HG02938 (cell line): Measurements from ENCODE around the gene KIF6.
"Not testable (repeated sequence)": the region's sequence is repeated elsewhere in the genome, so short reads cannot be mapped to it uniquely, and the experiment has no call there.

ENCODE experiments used
- ATAC-seq: cut with Tn5 transposase; IDR thresholded peaks from one replicate; pipeline ENCODE4 v1.9.1; 2021; ENCODE audit warnings: mild to moderate bottlenecking, moderate library complexity; ENCODE audit not compliant: unreplicated experiment

The KIF6 gene

DNA sequence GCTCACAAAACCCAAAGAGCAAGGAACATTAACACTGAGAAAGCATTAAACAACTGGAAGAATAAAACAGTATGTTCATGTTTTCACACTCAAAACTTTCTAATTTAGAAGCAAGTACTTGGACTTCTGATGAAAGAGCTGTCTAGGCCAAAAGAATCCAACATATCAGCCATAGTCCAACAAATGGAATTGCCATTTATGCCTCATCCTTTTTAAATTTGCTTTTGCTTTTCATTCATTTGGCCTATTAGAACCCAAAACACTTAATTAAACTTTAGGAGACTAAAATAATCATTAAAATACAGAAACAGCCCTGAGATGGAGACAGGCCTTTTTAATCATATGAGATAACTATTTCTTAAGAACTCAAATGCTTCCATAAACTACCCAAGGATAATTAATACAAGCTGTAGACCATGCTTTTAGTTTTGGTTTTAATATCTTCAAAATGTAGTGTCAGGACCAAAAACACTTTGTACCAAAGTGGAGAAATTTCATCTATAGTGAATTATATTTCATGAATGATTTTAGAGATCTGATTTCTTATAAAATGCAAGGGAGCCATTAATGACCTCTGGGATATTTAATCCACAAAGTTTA, 166.5 kb downstream of the KIF6 start:
- ATAC-seq, result no peak

DNA sequence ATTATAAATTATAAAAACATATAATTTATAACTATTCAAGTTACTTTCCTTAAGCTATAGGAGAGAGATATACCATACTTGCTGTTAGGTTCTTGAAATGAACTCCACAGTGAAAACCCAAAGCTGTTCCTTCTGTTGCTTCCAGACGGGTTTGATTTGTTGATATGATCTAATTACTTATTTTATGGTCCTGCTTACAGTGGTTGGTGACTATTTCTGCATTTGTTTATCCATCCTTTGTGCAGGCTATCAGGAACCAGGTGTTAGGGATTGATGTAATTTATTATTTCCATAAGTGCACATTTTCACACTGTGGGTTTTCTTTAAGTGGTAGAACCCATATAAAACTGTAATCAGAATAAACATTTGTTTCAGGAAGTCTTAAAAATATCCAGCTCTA, 167.1 kb downstream of the KIF6 start:
- no peak for ATAC-seq

DNA sequence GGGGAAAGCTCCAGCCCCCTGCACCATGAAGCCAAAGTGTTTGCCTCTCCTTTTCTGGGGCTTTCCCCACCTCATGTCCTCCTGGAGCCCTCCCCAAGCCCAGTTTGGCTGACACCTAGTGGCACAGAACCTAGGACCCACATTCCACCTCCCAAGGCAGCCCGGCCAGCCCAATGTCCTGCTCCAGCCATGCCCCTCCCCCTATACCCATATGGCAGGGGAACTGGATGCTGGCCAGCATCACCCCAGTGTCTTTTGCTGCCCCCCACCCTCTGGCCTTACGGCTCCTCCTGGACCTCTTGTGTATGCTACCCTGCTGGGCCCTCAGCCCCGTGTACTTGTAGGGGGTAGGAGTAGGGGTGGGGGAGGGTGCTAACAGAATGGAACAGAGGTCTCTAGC, 170.1 kb downstream of the KIF6 start:
- ATAC-seq, result no peak

DNA sequence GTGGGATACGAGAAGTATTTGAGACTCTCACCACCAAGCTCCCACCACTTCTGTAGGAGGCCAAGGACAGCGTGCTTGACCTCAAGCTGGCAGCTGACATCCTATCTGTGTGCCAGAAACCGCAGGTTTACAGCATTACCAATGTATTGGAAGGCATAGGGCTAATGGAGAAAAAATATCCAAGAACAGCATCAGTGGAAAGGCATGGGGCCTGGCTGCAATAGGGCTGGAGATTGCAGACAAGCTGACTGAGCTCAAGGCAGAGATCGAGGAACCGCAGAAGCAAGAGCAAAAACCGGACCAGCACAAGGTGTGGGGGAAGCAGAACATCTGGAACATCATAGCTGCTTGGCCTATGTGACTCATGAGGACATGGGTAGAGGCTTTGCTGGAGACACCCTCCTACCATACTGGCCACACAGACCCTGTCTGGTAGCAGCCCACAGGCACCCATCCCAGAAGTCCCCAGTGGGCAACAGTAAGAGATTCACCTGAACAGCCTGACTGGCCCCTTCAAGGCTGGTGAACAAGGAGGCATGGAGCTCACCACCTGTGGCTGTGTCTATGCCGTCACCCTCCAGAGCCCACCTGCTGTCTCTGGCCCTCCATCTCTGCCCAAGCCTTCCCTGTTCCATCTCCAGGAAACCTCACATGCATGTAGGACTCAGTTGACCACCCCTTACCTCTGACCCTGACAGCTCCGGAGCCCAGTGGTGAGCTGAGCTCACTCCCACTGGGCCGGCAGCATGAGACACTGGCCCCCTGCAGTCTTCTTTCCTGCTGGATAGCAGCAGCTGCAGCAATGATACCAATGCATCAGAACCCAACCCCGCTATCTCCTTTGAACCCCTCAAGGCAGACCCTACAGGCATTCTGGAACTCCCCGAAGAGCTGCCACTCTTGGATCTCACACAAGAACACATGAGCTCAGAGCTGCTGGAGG, 171.1 kb downstream of the KIF6 start:
- no peak for ATAC-seq

DNA sequence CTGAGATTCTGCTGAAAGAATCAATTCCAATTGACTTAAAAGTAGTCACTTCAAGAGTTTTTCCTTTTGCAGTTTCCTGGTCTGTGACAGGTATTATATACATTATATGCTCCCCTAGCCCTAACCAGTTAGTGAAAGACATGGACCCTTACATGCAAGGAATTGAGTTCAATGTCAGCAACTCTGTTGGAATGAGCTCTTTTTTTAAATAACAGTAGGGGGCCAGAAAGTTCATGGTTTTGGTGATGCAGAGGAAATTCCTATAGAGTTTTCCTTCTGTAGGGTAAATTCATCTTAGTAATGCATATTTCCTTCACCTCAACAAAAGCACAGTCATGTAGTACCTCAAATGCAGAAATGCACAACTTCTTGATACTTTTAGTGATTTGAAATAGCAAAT, 172.2 kb downstream of the KIF6 start:
- no peak for ATAC-seq

DNA sequence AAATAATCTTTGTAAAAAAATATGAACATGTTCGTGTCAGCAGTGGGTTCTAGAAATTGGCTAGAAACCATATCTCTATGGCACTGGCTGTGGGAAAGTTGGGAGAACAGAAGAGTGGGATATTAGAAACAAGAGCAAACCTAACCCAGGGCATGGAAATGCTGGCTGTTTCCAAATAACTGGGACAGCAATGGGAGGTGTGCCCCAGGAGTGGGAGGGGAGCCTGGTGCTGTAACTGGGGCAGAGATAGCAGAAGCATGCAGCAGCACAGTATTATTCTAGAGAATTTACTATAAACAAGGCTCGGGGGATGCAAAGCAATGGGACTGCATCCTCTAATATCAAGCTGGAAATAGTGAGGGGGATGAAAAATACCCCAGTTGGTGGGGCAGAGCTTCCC, 175.0 kb downstream of the KIF6 start:
- no peak for ATAC-seq

DNA sequence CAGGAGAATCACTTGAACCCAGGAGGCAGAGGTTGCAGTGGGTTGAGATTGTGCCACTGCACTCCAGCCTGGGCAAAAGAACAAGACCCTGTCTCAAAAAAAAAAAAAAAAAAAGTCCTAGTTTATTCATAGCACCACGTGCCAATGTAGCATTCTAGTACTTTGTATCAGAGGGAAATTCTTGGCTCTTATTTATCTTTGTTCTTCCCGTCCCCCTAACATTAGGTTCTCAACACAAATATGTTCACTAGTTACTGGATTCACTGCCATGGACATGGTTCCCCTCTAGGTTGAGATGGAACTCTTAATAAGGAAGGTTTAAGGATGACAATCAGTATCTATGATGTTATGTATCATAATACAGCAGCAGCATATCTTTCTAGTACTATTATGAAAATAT, 178.5 kb downstream of the KIF6 start:
- ATAC-seq, result no peak

DNA sequence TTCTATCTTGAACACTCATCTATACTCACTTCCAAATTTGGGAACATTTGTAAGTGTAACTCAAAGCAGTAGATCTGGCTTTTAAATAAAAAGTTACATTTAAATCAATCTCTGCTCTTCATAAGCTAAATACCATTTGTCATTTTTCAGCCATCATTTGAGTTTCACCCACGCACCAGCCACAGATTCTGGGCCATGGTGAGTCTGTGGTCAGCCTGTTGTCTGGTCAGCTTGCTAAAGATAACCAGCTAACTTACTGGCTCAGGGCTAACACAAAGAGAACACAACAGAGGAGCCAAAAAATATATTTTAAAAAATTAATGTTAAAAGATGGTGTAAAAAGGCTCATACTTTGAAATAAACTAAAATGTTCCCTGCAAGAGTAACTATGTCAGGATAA, 181.3 kb downstream of the KIF6 start:
- ATAC-seq, result no peak

DNA sequence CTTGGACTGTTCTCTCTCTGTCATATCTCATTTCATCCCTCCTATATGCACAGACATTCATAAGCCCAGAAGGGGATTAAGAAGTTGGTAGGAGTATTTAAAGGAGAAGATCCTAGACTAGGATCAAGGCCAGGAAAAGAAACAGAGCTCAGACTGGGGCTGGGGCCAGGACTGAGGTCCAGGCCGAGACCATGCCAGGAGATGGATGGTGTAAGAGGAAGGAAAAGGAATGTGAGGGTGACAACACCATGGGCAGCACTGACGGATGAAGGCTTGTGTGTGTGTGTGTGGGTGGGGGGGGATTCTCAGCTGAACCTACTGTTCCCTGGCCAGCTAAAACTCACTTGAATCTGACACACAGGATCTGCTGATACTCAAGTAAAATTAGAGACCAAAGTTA, 182.1 kb downstream of the KIF6 start:
- no peak for ATAC-seq

DNA sequence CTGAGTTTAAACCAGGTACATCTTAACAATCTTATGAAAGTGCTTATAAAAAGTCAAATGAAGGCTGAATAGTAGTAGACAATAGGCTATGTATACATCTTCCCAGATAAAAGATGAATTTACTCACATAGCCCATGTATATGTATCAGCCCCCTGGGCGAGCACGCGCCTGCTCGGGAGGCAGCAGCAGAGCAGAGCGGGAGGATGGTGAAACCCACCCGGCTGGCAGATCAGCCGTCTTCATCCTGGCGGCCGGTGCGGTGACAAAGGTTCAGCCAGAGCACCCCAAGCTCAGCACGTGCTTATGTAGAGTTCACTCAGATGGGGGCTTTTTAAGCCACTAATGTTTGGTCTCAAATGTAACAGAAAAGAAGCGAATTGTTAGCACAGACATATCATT, 184.8 kb downstream of the KIF6 start:
- ATAC-seq, result no peak

DNA sequence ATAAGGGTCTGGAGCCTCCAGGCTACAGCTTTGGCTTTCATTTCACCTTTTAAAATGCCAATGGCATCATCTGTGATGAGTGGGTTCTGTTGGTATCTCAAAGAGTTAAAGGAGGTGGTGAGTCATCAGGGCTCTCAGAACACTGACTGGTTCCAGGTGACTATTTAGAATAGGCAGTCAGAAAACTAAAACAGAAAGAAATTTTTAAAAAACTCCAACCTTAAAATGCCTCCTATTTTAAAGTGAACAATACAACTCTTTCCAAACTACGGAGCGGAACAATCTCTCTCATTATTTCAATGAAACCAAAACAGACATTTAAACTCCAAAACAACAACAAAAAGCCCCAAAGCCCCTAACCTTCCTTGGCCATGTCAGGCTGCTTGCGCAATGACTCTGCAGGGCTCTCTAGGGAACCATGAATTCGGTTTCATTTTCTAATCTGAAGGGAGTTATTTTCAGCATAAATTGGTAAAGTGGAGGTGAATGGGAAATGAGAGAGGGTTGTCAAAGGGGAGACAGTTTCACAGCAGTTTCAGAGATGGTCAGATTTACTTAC, 194.9 kb downstream of the KIF6 start:
- peak; percentile 97 for ATAC-seq

DNA sequence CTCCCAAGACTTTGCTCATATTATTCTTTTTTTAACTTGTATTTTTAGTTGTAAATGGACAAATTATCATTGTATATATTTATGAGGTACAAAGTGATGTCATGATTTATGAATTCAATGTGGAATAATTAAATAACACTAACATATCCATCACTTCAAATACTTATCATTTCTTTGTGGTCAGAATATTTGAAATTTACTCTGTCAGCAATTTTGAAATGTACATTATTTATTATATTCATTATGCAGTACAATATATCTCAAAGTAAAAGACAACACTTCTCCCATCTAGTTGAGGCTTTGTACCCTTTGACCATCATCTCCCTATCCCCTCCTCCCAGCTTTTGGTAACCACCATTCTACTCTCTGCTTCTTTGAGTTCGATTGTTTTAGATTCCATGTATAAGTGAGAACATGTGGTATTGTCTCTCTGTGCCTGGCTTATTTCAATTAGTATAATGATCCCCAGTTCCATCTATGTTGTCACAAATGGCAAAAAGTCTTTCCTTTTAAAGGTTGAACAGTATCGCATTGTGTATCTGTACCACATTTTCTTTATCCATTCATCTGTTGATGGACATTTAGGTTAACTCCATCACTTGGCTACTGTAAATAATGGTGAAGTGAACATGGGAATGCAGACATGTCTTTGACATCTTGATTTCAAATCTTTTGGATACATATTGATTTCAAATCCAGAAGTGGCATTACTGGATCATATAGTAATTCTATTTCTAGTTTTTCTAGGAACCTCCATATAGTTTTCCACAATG, 197.2 kb downstream of the KIF6 start:
- no peak for ATAC-seq

DNA sequence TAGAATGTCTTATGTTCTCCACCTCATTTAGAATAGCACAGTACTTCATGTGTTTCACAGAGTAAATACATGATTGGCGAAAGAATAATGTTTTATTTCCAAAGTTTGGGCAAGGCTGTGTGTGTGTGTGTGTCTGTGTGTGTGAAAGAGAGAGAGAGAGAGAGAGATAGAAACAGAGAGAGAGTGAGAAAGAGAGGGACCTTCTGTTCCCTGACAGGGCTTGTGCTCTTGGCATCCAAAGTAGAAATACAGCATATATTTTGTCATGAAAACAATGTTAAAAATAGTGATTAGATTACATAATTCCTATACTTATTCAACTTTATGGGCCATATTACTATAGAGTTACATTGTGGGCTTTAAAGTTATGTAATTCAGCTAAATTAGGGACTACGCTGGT, 201.2 kb downstream of the KIF6 start:
- no peak for ATAC-seq

DNA sequence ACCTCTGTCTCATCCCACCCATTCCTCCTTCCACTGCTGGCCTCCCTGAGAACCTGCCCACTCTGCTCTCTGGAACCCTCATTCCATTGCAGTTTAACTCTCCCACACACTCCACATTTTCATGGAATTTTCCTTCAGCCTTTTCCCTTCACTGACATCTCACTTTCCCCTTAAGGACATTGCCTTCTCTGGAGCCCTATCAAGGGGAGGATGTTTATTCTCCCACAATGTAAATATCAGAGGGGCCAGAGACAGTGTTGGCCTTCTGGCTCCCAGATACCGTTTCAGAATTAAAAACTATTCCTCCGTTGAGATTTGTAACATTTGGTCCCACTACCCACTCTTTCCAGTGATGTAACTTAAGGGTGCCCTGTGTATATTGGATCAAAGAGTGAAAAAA, 203.2 kb downstream of the KIF6 start:
- no peak for ATAC-seq

DNA sequence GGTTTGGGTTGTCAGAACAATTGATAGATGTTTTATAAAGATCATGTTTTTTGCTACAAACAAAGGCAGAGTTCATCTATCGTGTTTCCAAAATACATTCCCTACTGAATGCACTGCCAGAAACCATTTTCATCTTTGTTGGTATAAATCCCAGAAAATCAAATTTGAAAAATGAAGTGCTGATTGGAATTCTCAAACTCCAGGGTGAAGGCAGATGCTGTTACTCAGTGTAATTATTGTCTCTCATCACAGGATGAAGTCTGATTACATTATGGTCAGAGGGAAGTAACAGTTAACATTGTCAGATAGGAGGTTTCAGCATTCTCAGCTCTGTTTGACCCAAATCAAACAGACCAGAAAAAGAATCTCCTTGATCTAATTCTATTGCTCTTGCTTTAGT, 204.3 kb downstream of the KIF6 start:
- no peak for ATAC-seq

DNA sequence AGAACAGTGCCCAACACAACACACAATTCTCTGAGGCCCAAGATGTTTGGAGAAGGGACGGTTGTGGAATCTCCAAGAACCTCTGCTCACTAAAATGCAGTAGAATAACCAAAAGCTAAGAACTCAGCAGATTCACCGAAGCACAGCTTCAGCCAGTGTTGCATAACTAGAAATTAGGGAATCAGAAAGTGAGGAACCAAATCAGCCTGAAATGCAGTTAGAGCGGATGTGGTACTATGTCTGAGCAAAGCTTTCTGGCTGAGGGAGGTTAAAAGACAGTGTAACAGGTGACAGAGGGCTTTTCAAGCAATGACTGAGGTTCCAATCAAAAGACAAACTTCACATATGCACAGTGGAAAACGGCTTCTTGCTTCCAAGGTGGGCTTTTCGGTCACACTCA, 204.8 kb downstream of the KIF6 start:
- no peak for ATAC-seq

DNA sequence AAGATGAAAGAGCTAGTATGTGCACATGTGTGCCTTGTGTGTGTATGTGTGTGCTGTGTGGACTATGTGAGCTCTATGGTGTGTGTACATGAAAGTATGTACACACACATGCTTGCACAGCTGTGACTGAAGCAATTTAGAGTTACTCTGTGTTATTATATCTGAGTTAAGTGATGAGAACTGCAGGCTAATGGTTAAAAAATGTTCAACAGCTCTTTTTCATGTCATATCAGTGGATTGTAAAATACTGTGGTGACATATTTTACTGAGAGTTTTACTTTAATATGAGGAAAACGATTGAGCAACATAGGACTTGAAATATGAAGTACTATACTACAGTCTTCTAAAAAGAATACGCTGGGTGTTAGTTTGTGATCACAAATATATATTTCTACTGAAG, 207.0 kb downstream of the KIF6 start:
- ATAC-seq, result no peak

DNA sequence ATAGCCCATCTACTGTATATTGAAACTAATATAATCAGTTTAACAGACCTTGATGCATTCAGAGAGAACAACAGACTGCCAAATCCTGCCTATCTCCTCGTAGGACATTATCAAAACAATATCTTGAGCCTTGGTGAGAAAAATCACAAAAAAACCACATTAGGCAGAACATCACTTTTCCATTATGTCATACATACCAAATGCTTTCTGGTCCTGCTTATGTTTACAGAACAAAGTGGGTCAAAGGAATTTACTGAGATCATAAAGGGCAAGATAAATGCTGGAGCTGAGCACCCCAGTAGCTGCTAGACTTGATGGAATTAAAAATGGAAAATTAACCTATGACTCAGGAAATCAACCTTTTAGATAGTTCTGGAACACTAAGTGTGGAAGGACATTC, 207.5 kb downstream of the KIF6 start:
- ATAC-seq, result no peak

DNA sequence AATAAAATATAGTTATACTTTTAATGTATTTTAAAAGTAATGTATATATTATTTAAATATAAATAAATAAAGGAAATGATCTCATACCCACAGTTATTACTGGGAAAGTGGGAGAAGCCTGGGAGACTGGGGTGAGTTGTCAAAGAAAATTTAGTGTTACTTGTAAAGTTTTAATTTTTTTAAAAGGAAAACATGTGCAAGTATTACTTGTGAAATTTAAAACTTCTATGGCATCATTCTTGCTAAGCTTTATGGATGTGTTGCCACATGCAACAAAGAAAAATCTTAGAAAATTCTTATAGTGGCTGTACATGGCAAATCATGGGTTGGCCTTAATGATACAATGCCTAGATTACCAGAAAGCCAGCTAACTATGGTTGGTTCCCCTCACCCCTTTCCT, 208.7 kb downstream of the KIF6 start:
- ATAC-seq, result no peak

DNA sequence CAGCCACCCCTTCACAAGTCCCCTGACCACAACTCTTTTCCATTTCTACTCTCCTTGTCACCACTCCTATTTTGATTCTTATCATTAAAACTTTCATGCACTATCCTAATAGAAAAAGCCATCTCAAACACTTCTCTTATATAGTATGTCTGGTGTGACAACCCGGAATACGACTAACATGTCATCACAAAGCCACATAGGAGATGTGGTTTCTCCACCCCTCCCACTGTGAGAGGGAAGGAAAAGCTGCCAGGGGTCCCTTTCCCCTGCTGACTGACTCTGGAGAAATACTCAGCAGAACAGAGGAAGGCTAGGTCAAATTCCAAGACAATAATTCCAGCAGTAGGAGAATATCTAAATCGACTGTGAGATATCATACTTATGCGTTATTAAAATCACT, 209.7 kb downstream of the KIF6 start:
- no peak for ATAC-seq

DNA sequence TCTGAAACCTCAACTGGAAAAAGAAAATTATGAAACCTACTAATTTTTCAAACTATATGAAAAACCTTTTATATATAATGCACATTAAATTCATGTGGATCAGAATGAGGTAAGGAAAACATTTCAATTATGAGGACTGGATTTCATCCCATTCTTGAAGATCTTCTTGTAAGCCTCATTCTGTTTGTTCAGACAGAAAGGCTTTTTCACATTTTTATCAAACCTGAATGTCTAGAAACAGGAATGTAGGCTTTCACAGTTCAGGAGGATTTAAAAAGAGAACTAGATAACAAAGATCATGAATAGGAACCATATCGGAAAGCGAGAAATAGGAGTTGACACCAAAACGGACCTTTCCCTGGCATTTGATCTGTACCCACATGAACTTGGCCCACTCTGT, 210.2 kb downstream of the KIF6 start:
- no peak for ATAC-seq

DNA sequence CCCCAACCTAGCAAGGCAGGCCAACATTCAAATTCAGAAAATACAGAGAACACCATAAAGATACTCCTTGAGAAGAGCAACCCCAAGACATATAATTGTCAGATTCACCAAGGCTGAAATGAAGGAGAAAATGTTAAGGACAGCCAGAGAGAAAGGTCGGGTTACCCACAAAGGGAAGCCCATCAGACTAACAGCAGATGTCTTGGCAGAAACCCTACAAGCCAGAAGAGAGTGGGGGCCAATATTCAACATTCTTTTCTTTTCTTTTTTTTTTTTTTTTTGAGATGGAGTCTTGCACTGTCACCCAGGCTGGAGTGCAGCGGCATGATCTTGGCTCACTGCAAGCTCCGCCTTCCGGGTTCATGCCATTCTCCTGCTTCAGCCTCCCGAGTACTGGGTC, 215.4 kb downstream of the KIF6 start:
- ATAC-seq, result not testable (repeated sequence)
